GM10266 (cell line): ENCODE results near the gene ZNF385A.

Experiments
- DNase-seq: peaks from one replicate; pipeline ENCODE4 v3.0.0; 2012; ENCODE audit errors: extremely low spot score
- CTCF ChIP-seq: IDR thresholded peaks from 2 replicates; pipeline ENCODE4 v1.5.1; 2012; ENCODE audit warnings: mild to moderate bottlenecking, low read depth; ENCODE audit not compliant: control insufficient read depth, insufficient read depth; ENCODE audit errors: missing control alignments

ZNF385A gene

DNA sequence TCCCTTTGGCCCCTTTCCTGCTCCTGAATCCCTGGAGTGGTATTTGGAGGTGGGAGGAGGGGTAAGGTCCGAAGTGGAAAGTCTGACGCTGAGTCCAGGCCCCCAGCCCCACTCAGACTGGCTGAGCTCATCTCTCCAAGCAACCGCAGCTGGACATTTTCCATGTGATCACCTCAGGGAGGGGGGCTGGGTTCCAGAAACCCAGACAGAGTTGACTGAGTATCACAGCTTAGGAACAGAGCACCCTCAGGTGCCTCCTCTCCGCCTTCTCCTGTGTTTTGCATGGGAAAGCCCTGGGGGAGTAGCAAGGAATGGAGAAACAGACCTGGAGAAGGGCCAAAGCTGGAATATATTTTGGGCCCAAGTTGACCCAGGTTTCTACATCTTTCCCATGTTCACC lies 42.6 kb upstream of the ZNF385A start:
- no peak for DNase-seq
- TF ChIP-seq CTCF, result no peak

DNA sequence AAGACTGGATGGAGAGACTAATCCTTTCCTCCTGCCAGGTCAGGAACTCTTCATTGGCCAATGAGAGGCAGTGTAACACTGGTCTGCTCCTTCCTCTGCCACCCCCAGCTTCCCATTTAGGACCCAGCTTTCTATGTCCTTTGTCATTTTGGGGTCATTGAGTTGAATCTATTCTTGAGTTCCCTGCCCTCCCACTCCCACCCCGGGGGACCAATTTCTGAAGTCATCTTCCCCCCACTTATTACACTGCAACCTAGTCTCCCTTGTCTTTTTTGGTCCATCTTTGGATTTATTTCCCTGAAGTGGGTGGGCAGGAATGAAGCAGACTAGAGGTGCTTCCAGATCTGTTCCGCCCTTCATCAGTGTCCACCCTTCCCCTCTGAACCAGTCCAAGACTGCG lies 42.2 kb upstream of the ZNF385A start:
- TF ChIP-seq CTCF, result no peak
- no peak for DNase-seq

DNA sequence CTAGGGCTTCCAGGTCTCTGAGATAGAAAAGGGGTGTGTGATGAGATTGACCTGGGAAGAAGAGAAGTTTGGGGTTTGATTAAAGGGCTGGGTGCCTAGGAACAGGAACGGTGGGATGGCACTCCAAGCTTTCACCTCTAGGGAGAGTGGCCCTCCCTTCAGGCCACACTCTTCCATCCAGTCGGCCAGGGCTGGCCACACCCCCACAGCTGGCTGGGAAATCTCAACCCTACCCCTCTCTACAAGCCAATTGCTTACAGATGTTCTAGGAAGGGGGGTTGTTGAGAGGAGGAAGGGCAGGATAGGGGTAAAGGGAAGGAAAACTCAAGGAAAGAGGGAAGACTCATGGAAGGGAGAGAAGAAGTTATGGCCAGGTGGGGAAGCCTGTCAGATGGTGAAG lies 41.2 kb upstream of the ZNF385A start:
- DNase-seq, result no peak
- no peak for TF ChIP-seq CTCF

- no peak for TF ChIP-seq CTCF
Measured at GRCh38 chr12:54424224-54424623, 39.7 kb upstream of the ZNF385A start.

GRCh38 chr12:54423816-54424150 lies 39.2 kb upstream of the ZNF385A start:
- no peak for TF ChIP-seq CTCF

More at GRCh38 chr12:54424224-54424623, 39.7 kb upstream of the ZNF385A start:
- no peak for DNase-seq

GRCh38 chr12:54421879-54422250 lies 37.3 kb upstream of the ZNF385A start:
- no peak for DNase-seq
- TF ChIP-seq CTCF, result no peak

More at GRCh38 chr12:54423816-54424150, 39.2 kb upstream of the ZNF385A start:
- no peak for DNase-seq

GRCh38 chr12:54421175-54421878 lies 36.8 kb upstream of the ZNF385A start:
- no peak for TF ChIP-seq CTCF
- DNase-seq, result no peak
